ENCODE measurements around the gene NPHS1. TPM values are rescaled to one million over a fixed set of nuclear protein-coding genes. Genes with fewer than 3 reads are reported as not detected.

Gene NPHS1
- total RNA-seq, 1 donor from 2014 or later, result 0.92 TPM

GRCh38 chr19:35792888-35793287 lies 59.4 kb downstream of the NPHS1 start:
- Histone ChIP-seq H3K36me3 (ENCODE audit: control insufficient read depth, insufficient read depth, low read length) (no peaks in the 10 kb centered on the region), H3K27me3 (ENCODE audit: control insufficient read depth, insufficient read depth, low read length) (peaks cover 24% of the 10 kb centered on the region), H3K4me3 (ENCODE audit: low read depth, low read length) (no peak overlapping the region)
- no peak for TF ChIP-seq CTCF (IDR thresholded peaks at IDR 0.05; ENCODE audit: insufficient read depth, low read length, poor library complexity, severe bottlenecking)
- no peak for DNase-seq (ENCODE audit: low read depth)

GRCh38 chr19:35792312-35792711 lies 60.0 kb downstream of the NPHS1 start:
- Histone ChIP-seq H3K4me3 (ENCODE audit: low read depth, low read length) (no peak overlapping the region), H3K27me3 (ENCODE audit: control insufficient read depth, insufficient read depth, low read length) (peaks cover 18% of the 10 kb centered on the region), H3K36me3 (ENCODE audit: control insufficient read depth, insufficient read depth, low read length) (no peaks in the 10 kb centered on the region)
- no peak for TF ChIP-seq CTCF (IDR thresholded peaks at IDR 0.05; ENCODE audit: insufficient read depth, low read length, poor library complexity, severe bottlenecking)
- DNase-seq (ENCODE audit: low read depth), result no peak

DNA sequence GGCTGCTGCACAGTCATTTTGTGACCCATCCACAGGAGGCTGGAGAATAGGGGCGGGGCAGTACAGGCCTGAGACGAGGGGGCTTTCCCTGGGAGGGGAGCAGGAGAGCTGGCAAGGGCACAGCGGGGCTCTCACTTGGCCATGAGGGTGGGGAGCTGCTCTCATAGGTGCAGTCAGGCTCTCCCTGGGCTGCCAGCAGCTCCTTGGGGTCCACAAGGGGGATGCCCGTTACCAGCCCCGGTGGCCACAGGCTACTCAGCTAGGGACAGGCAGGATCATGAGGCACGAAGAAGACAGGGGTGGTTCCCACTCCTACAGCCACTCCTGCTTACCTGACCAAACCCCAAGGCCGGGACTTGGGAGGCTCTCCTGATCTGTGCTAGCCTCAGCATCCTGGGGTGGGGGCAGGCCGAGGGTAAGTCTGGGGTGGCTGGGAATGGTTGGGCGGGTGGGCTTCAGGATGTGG lies 60.5 kb downstream of the NPHS1 start:
- H3K36me3 ChIP-seq (ENCODE audit: control insufficient read depth, insufficient read depth, low read length), result no peaks in the 10 kb centered on the region
- no peak for TF ChIP-seq CTCF (IDR thresholded peaks at IDR 0.05; ENCODE audit: insufficient read depth, low read length, poor library complexity, severe bottlenecking)
- H3K27me3 ChIP-seq (ENCODE audit: control insufficient read depth, insufficient read depth, low read length), result peaks cover 13% of the 10 kb centered on the region
- DNase-seq (ENCODE audit: low read depth), result no peak
- no peak overlapping the region for H3K4me3 ChIP-seq (ENCODE audit: low read depth, low read length)

DNA sequence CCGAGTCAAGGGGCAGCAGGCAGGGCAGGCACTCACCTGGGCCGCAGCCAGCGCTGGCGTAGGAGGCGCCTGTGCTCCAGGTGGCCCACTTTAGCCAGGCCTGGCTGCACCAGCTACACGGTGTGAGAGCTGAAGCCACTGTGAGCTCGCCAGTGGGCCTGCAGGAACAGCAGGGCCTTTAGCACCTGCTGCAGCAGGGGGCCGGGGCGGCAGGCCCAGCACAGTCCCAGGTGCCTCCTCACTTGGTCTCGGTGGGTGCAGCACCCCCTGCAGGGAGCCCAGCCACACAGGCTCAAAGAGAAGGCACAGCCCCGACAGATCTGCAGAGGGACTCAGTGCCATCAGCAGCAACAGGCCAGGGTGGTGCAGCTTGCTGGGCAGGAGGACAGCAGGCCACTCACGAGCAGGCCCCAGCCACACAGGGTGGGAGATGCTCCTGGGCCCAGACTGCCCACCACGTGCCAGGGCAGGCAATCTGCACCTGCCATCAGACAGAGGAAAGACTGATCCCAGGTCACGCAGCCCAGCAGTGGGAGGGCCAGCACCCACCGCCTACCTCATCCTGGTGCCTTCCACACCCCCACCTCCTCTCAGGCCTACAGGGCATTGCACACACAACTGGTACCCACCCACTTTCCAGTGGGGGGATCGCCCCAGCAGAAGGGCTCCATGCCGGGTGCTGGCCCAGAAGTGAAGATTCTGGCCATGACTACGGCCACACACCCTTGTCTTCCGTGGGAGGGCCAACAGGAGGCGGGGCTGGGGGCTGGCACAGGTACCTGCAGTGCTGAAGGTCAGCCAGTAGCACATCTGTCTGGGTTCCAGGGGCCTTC lies 61.1 kb downstream of the NPHS1 start:
- no peaks in the 10 kb centered on the region for H3K36me3 ChIP-seq (ENCODE audit: control insufficient read depth, insufficient read depth, low read length)
- no peak for TF ChIP-seq CTCF (IDR thresholded peaks at IDR 0.05; ENCODE audit: insufficient read depth, low read length, poor library complexity, severe bottlenecking)
- peaks cover 7% of the 10 kb centered on the region for H3K27me3 ChIP-seq (ENCODE audit: control insufficient read depth, insufficient read depth, low read length)
- DNase-seq (ENCODE audit: low read depth), result no peak
- no peak overlapping the region for H3K4me3 ChIP-seq (ENCODE audit: low read depth, low read length)

GRCh38 chr19:35789978-35790944 lies 62.0 kb downstream of the NPHS1 start:
- H3K4me3 ChIP-seq (ENCODE audit: low read depth, low read length), result no peak overlapping the region
- H3K36me3 ChIP-seq (ENCODE audit: control insufficient read depth, insufficient read depth, low read length), result no peaks in the 10 kb centered on the region
- no peak for TF ChIP-seq CTCF (IDR thresholded peaks at IDR 0.05; ENCODE audit: insufficient read depth, low read length, poor library complexity, severe bottlenecking)
- peaks cover 3% of the 10 kb centered on the region for H3K27me3 ChIP-seq (ENCODE audit: control insufficient read depth, insufficient read depth, low read length)
- DNase-seq (ENCODE audit: low read depth), result no peak
